ENCODE data around the gene CFAP100.

CFAP100 gene

GRCh38 chr3:126447456-126448106 is 52.9 kb downstream of the CFAP100 start:
- no peak overlapping the region for H3K4me3 ChIP-seq (ENCODE audit: low read depth, low read length)
- no peaks in the 10 kb centered on the region for H3K27me3 ChIP-seq (replicated peaks)
- in situ Hi-C loops (cut with HindIII; ENCODE audit: low pct_ligation_motif_present, low sequenced_read_pairs), result no loop called here
- no peak for DNase-seq
- no peak overlapping the region for H3K27ac ChIP-seq
- peaks cover 13% of the 10 kb centered on the region for H3K36me3 ChIP-seq (replicated peaks)
- TF ChIP-seq, protein P1, sequence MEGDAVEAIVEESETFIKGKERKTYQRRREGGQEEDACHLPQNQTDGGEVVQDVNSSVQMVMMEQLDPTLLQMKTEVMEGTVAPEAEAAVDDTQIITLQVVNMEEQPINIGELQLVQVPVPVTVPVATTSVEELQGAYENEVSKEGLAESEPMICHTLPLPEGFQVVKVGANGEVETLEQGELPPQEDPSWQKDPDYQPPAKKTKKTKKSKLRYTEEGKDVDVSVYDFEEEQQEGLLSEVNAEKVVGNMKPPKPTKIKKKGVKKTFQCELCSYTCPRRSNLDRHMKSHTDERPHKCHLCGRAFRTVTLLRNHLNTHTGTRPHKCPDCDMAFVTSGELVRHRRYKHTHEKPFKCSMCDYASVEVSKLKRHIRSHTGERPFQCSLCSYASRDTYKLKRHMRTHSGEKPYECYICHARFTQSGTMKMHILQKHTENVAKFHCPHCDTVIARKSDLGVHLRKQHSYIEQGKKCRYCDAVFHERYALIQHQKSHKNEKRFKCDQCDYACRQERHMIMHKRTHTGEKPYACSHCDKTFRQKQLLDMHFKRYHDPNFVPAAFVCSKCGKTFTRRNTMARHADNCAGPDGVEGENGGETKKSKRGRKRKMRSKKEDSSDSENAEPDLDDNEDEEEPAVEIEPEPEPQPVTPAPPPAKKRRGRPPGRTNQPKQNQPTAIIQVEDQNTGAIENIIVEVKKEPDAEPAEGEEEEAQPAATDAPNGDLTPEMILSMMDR (IDR thresholded peaks at IDR 0.05; ENCODE audit: low read depth, low read length, missing control alignments), result no peak

DNA sequence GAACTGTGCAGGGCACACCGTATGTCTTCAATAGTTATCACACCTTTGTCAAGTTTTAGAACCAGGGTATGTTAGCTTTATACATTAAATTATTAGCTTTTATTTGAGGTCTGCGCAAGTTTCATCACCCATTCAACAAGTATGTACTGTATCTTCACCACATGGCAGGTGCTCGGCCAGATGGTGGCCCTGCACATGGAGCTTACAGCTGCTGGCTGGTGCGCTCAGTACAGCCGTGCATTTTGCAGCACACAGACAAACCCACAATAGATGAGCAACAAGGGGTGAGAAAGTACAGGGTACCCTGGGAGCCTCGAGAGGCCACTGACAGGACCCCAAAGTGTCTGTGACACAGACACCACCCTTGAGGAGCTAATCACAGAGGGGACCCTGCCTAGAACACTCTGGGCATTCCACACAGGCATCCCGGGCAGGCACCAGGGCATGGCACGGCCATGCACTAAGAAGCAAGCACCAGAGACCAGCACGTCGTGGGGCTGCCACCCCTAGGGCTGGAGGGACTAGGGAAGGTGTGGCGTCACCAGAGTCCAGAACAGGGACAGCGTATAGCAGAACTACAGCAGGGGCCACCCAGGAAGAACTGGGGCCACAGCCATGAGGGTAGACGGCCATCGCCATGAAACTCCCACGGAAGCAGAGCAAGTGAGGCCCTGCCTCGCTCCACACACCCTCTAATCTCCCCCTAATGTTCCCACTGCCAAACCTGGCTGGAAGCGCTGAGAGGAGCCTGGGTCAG is 53.6 kb downstream of the CFAP100 start:
- no peak for DNase-seq
- no peak overlapping the region for H3K27ac ChIP-seq
- TF ChIP-seq, protein P1 (IDR thresholded peaks at IDR 0.05; ENCODE audit: low read depth, low read length, missing control alignments), result no peak
- H3K4me3 ChIP-seq (ENCODE audit: low read depth, low read length), result no peak overlapping the region
- no peaks in the 10 kb centered on the region for H3K27me3 ChIP-seq (replicated peaks)
- H3K36me3 ChIP-seq (replicated peaks), result peaks cover 13% of the 10 kb centered on the region
- in situ Hi-C loops (cut with HindIII; ENCODE audit: low pct_ligation_motif_present, low sequenced_read_pairs), result no loop called here

GRCh38 chr3:126448893-126449180 is 54.1 kb downstream of the CFAP100 start:
- in situ Hi-C loops (cut with HindIII; ENCODE audit: low pct_ligation_motif_present, low sequenced_read_pairs), result no loop called here
- TF ChIP-seq, protein P1 (IDR thresholded peaks at IDR 0.05; ENCODE audit: low read depth, low read length, missing control alignments), result no peak
- Histone ChIP-seq H3K27me3 (replicated peaks) (no peaks in the 10 kb centered on the region), H3K36me3 (replicated peaks) (peaks cover 13% of the 10 kb centered on the region), H3K27ac (no peak overlapping the region), H3K4me3 (ENCODE audit: low read depth, low read length) (no peak overlapping the region)
- DNase-seq, result no peak

DNA sequence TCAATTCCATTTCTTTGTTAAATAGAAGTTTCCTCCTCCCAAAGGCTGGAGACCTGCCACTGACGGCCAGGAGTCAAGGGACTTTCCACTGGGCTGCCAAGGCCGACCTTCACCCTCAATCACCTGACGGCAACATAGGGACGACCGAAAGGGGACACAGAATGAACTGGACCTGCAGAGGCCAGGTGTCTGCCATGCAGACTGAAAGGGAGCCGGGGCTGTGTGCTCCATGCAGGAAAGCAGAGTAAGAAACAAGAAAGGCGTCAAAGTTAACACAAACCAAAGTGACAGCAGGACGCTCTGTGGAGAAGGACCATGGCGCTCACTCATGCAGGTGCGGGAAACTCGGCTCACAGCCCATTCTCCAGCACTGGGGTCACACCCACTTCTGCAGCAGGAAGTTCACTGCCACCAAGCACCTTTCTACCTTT is 54.9 kb downstream of the CFAP100 start:
- no peak overlapping the region for H3K4me3 ChIP-seq (ENCODE audit: low read depth, low read length)
- TF ChIP-seq, protein P1 (IDR thresholded peaks at IDR 0.05; ENCODE audit: low read depth, low read length, missing control alignments), result no peak
- H3K27ac ChIP-seq, result no peak overlapping the region
- in situ Hi-C loops (cut with HindIII; ENCODE audit: low pct_ligation_motif_present, low sequenced_read_pairs), result no loop called here
- H3K27me3 ChIP-seq (replicated peaks), result no peaks in the 10 kb centered on the region
- DNase-seq, result no peak
- peaks cover 13% of the 10 kb centered on the region for H3K36me3 ChIP-seq (replicated peaks)

DNA sequence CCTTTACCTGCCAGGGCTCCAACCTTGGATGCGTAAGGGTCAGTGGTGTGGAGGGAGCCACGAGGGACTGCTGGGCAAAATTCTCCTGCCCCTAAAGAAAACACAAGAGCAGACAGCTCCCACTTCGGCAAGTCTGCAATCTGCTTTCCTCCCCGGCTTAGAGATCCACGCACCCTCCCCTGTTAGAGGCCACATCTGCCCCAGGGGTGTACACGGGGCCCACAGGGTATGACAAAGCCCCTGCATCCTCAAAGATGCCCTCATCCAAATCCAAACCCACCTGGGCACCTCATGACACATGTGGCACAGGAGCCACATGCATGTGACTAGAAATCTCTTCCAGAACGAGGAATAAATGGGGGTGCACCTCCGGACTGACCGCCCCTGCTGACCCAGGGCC is 55.5 kb downstream of the CFAP100 start:
- DNase-seq, result no peak
- Histone ChIP-seq H3K4me3 (ENCODE audit: low read depth, low read length) (no peak overlapping the region), H3K27ac (no peak overlapping the region), H3K27me3 (replicated peaks) (no peaks in the 10 kb centered on the region), H3K36me3 (replicated peaks) (peaks cover 13% of the 10 kb centered on the region)
- in situ Hi-C loops (cut with HindIII; ENCODE audit: low pct_ligation_motif_present, low sequenced_read_pairs), result no loop called here
- TF ChIP-seq, protein P1 (IDR thresholded peaks at IDR 0.05; ENCODE audit: low read depth, low read length, missing control alignments), result no peak

All from brain microvascular endothelial cell (primary cell).